Skeletal muscle cell (primary cell): ENCODE results near the gene ATP6V0D1.
"Not testable (repeated sequence)": the region's sequence is repeated elsewhere in the genome, so short reads cannot be mapped to it uniquely, and the experiment has no call there.

Source experiments
- DNase-seq: peaks from one replicate; pipeline ENCODE4 v3.0.0-alpha.2; 2010; ENCODE audit warnings: low read depth
- H3K4me3 ChIP-seq: 2 replicates; pipeline ENCODE4 v1.5.1; 2011; ENCODE audit warnings: low read depth, mild to moderate bottlenecking, control low read depth, low read length, moderate library complexity

The ATP6V0D1 gene

GRCh38 chr16:67506468-67506867, 25.5 kb upstream of the ATP6V0D1 start:
- no peak overlapping the region for H3K4me3 ChIP-seq
- DNase-seq = no peak

- no peak for DNase-seq
- H3K4me3 ChIP-seq = no peak overlapping the region
Observed at GRCh38 chr16:67504031-67505021, 23.4 kb upstream of the ATP6V0D1 start.

GRCh38 chr16:67499106-67499505, 18.1 kb upstream of the ATP6V0D1 start:
- DNase-seq = no peak
- no peak overlapping the region for H3K4me3 ChIP-seq

DNA sequence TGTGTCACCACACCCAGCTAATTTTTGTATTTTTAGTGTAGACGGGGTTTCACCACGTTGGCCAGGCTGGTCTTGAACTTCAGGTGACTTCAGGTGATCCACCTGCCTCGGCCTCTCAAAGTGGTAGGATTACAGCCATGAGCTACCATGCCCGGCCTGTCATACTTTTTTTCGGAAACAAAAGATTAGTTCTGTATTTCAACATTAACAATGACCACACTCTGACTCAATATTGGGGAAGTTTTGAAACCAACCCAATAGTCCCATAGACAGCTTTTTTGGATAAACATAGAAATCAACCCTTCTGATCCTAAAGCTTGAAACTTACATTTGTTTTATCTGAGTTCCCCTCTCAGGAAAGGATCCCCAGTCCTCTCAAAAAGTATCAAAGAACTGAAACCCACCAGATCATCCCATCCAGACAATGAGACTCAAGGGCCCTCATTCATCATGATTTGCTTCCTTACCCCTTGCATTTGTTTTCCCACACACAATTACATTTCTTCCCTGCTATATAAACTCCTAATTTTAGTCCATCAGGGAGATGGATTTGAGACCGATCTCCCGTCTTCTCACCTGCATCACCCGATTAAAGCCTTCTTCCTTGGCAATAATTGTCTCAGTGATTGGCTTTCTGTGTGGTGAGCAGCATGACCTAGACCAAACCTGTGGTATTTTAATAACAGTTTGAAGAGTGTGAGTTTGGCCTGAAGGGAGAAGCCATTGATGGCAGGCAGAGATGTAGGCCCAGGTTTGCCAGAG, 9.6 kb upstream of the ATP6V0D1 start:
- no peak for DNase-seq
- H3K4me3 ChIP-seq = no peak overlapping the region

- no peak overlapping the region for H3K4me3 ChIP-seq
Observed at GRCh38 chr16:67489401-67490083, 8.6 kb upstream of the ATP6V0D1 start.

DNA sequence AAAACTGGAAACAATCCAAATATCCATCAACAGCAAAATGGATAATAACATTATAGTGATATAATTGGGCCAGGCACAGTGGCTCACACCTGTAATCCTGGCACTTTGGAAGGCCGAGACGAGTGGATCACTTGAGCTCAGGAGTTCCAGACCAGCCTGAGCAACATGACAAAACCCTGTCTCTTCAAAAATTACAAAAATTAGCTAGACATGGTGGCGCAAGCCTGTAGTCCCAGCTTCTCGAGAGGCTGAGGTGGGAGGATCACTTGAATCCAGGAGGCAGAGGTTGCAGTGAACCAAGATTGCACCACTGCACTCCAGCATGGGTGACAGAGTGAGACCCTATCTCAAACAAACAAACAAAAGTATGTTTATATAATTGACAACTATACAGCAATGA, 6.6 kb upstream of the ATP6V0D1 start:
- not testable (repeated sequence) for H3K4me3 ChIP-seq, DNase-seq

More at GRCh38 chr16:67489401-67490083, 8.6 kb upstream of the ATP6V0D1 start:
- DNase-seq = no peak

DNA sequence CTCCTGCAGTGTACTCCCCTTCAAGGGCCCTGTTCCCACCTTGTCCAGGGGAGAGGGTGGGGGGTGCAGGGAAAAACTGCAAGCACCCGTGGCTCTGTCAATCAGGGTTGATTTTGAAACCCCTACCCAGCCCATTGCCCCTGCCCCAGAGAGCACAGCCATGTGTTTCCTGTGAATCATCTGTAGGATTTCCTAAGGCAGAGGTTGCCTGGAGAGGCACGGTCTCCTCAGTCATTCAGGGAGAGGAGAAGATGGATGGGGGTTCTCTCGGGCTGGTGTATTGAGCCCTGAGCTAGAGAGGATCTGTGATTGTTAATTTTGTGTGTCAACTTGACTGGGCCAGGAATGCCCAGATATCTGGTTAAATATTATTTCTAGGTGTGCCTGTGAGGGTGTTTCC, 5.8 kb upstream of the ATP6V0D1 start:
- DNase-seq = no peak
- no peak overlapping the region for H3K4me3 ChIP-seq

DNA sequence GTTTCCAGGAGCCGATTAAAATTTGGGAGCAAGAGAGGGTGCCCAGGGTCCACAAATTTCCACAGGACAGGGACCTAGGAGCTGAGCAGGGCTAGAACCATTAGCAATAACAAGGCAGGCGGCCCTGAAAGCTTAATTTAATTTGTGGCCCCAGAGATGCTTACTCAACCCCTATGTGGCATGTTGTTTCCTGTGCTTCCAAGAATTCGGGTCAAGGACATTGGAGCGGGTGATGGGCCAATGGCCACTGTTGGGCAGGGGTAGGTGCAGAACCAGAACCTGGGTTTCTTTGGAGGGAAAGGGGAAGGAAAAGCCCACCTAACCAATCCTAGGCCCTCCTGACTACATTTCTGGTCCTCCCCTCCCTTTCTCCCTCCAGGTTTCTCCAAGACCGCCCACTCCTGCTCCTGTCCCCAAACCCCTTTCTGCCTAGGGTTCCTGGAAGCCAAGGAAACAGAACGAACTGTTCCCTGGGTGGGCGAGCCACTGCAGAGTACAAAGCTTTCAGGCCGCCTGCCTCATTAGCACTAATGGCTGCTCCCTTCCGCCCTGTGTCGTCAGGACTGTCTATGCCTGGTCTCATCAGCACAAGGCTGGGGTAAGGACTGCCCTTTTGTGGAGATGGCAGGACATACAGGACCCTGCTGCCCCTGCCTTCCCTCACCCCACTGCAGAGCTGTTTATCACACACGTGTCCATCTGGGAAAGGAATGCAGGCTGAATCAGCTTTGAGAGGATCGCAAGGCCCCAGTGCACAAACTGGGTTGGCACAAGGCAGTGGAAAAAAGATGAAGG, 3.0 kb upstream of the ATP6V0D1 start:
- no peak for DNase-seq
- no peak overlapping the region for H3K4me3 ChIP-seq

DNA sequence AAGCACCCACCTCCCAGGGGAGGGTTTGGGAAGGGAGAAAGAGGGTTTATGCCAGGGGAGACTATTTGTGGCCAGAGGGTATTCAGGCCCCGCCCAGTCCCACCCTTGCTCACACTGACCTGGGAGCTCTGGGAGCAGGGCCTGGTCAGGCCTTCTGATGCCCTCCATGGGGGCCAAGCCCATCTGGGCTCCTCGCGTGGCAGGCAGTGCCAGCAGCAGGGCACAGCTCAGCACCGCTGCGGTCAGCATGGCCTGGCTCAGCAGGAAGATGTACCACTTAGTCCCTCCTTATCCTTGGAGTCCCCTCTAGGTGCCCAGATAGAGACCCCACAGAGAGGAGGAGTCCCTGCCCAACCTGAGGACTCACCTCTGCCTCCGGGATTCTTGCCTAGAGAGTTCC, 2.2 kb upstream of the ATP6V0D1 start, which contains the start of gene AGRP:
TSS of gene AGRP (minus strand) at position 398 of the 400 bp plus-strand sequence. CDS start at position 249, 149 bp downstream.
- H3K4me3 ChIP-seq = no peak within 1 kb of the TSS
- no peak for DNase-seq

DNA sequence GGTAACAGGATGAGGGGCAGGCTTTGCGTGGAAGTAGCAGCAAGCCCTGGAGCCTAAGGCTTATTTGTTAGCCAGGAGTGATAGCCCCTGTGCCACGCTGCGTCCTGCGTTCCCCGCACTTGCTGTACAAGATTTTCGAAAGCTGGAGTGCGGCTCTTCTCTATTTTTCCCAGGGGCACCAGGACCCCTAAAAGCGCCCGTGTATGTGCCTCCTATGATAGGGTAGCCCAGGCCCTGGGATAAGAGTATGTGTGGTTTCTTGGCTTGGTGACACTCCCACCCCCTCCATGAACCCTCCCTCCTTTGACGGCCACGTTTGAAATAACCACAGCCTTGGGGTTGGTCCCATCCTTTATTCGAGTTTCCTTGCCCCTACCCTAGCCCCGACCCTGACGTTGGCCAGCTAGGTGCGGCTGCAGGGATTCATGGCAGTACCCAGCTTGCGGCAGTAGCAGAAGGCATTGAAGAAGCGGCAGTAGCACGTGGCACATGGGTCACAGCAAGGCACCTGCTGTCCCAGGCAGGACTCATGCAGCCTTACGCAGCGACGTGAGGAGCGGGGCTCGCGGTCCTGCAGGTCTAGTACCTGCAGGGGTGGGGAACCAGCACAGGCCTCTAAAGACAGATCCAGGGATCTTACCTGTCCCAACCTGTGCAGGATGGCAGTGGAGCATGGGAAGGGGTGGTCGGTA, 1.4 kb upstream of the ATP6V0D1 start:
- no peak for DNase-seq

GRCh38 chr16:67481561-67482232, 740 bp upstream of the ATP6V0D1 start:
- DNase-seq = no peak
- H3K4me3 ChIP-seq = peak overlapping the region; percentile 99

More for the DNA sequence above, 1.4 kb upstream of the ATP6V0D1 start:
- peak overlapping the region; percentile 99 for H3K4me3 ChIP-seq

DNA sequence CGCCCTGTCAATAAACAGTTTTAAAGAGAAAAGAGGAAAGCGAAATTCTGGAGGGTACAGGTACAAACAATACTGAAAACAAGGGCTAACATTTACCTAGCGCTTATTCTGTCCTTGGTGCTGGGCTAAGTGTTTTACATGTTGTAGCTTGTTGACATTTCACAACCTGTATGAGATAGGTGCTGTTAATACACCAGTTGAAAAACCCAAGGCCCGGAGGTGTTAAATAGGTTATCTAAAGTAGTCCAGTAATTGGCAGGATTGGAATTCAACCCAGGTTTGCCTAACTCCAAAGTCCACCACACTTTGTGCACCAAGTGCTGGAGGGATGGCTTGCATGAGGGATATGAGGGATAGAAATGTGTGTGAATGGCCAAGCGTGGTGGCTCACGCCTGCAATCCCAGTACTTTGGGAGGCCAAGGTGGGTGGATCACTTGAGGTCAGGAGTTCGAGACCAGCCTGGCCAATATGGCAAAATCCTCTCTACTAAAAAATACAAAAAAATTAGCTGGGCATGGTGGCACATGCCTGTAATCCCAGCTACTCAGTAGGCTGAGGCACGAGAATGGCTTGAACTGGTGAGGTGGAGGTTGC, 2.9 kb downstream of the ATP6V0D1 start:
- H3K4me3 ChIP-seq = no peak overlapping the region
- no peak for DNase-seq

DNA sequence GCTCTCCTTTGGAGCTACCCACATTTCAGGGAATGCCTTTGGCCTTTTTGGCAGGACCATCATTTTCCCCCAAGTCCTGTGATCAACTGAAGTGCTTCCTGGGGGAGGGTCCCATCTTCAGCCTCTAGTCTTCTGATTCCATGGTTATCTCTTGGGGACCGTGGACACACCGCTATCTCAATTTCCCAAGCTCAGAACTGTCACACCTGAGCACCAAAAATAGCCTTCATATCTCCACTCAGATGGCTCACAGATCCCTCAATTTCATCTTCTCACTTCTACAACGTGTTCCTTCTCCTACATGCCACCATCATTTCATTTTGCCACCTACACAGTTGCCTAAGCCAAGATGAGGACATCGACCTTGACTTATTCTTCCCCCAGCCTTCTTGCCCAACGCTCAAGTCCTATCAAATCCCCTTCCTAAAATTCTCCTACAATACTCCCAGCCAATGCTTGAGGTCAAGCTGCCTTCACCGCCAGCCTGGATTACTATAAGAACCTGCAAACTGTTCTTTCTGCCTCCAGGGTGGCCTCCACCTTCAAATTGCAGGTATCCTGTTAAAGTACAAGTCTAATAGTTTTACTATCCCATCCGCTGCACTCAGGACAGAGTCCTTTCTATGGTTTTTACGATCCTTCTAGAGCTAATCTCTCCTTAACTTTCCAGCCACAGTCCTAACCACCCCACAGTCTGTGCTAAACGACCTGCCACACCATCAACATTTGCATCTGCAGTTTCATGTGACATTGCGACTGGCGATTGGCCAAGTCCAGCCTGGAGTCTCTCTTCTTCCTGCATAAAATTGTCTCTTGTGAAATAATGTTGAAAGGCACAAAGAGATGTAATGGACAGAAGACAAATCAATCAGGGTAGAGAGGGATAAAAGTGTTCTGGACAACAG, 6.2 kb downstream of the ATP6V0D1 start:
- H3K4me3 ChIP-seq = no peak overlapping the region
- no peak for DNase-seq

GRCh38 chr16:67471758-67472384, 9.1 kb downstream of the ATP6V0D1 start:
- DNase-seq = no peak
- no peak overlapping the region for H3K4me3 ChIP-seq

- no peak overlapping the region for H3K4me3 ChIP-seq
- DNase-seq = no peak
Observed at GRCh38 chr16:67470359-67470758, 10.6 kb downstream of the ATP6V0D1 start.

DNA sequence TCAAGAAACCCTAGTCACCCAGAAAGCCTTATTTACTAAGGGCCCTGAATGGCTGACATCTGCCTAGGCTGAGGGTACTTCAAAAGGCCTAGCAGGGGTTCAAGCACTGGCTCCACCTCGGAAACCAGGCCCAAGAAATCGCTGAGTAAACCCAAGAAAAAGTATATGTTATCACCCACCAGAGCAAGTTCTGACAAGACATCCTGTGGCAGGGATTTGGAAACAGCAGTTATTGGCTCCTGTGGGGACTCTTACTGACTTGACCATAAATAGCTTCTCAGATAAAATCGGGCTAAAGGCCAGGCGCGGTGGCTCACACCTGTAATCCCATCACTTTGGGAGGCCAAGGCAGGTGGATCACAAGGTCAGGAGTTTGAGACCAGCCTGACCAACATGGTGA, 12.2 kb downstream of the ATP6V0D1 start:
- H3K4me3 ChIP-seq = no peak overlapping the region
- no peak for DNase-seq
